Kidney (tissue), 14 donors: ENCODE results near the gene TENM4. TPM values are rescaled to one million over a fixed set of nuclear protein-coding genes. Genes with fewer than 3 reads are reported as not detected.

Source experiments
- DNase-seq, 5 donors: peaks; one replicate each; pipeline ENCODE4 v3.0.0-alpha.2; 2013 to 2020
- FAIRE-seq: peaks from 2 replicates; lab custom pipeline; 2012; peaks lifted over from hg19 to GRCh38; lab: Jason Lieb, UNC
- H3K27ac ChIP-seq, 2 donors: one replicate each; pipeline ENCODE4 v1.7.0; 2013; ENCODE audit warnings: low read depth in 2 of 2, low read length in 2 of 2, inconsistent platforms in 1 of 2
- H3K27me3 ChIP-seq: one replicate; pipeline ENCODE4 v1.7.1; 2013; ENCODE audit warnings: low read length, inconsistent platforms; ENCODE audit not compliant: control insufficient read depth, insufficient read depth
- H3K36me3 ChIP-seq, 3 donors: one replicate each; pipeline versions ENCODE4 v1.7.0 to v1.7.1; 2013; ENCODE audit warnings: low read length in 3 of 3, control low read depth in 1 of 3, inconsistent platforms in 1 of 3; ENCODE audit not compliant: insufficient read depth in 3 of 3, control insufficient read depth in 2 of 3
- H3K4me1 ChIP-seq, 3 donors: one replicate each; pipeline versions ENCODE4 v1.7.0 to v1.7.1; 2013; ENCODE audit warnings: low read length in 3 of 3, inconsistent platforms in 1 of 3, low read depth in 1 of 3; ENCODE audit not compliant: control insufficient read depth in 2 of 3, insufficient read depth in 2 of 3
- H3K4me3 ChIP-seq, 3 donors: one replicate each; pipeline versions ENCODE4 v1.7.0 to v1.8.1; 2013; ENCODE audit warnings: low read length in 3 of 3, control low read depth in 1 of 3, inconsistent platforms in 1 of 3
- H3K9ac ChIP-seq, 3 donors: one replicate each; pipeline versions ENCODE4 v1.7.0 to v1.7.1; 2013; ENCODE audit warnings: low read length in 3 of 3, control low read depth in 1 of 3, inconsistent platforms in 1 of 3
- H3K9me3 ChIP-seq, 3 donors: one replicate each; pipeline versions ENCODE4 v1.7.0 to v1.7.1; 2013; ENCODE audit warnings: low read length in 3 of 3, control low read depth in 1 of 3, inconsistent platforms in 1 of 3; ENCODE audit not compliant: control insufficient read depth in 2 of 3, insufficient read depth in 1 of 3
- intact Hi-C: fragments of 100-400 bp; cut with DNase I; formaldehyde crosslinking; loops from one replicate; pipeline ENCODE4 v1.11.1; 2022
- polyA plus RNA-seq: library from polyadenylated mRNA; stranded (reverse); fragments of 350-450 nt; fragmentation: Illumina TruSeq; extraction: RNeasy Lipid Tissue Mini Kit (QIAGEN cat#74804); gene quantifications from one replicate; pipeline ENCODE4 v1.2.3, GENCODE V29; 2014; ENCODE audit warnings: low read depth, low replicate concordance; ENCODE audit not compliant: insufficient read depth
- total RNA-seq: library from RNA; stranded (reverse); fragmentation: NEBNext Ultra II Directional; extraction: Animal tissue kit (Norgen Biotek cat#: 25700); gene quantifications from one replicate; pipeline ENCODE4 v1.2.1, GENCODE V29; 2021
- TF ChIP-seq, protein P1 (sequence below): IDR thresholded peaks from 3 replicates; pipeline ENCODE4 v1.5.1; 2012; ENCODE audit warnings: mild to moderate bottlenecking, moderate library complexity, borderline replicate concordance; ENCODE audit not compliant: insufficient read depth; ENCODE audit errors: extremely low read depth
- donor health status: control.
- donor health status: control.
- donor health status: control.
- donor health status: control.
- donor health status: control.
- donor health status: DM: yes; HTN: yes; CAD: no.
- donor health status: Normal renal cell carcinoma (clear cell type).

The TENM4 gene
- total and polyA plus RNA-seq, 2 donors from 2014 or later, result 0.34 to 31.0 TPM

GRCh38 chr11:79199729-79200354, 241.0 kb downstream of the TENM4 start:
- intact Hi-C loops, result no loop called here
- DNase-seq (no peak), FAIRE-seq (no peak)
- no peak overlapping the region for H3K9ac ChIP-seq
- TF ChIP-seq, protein P1, sequence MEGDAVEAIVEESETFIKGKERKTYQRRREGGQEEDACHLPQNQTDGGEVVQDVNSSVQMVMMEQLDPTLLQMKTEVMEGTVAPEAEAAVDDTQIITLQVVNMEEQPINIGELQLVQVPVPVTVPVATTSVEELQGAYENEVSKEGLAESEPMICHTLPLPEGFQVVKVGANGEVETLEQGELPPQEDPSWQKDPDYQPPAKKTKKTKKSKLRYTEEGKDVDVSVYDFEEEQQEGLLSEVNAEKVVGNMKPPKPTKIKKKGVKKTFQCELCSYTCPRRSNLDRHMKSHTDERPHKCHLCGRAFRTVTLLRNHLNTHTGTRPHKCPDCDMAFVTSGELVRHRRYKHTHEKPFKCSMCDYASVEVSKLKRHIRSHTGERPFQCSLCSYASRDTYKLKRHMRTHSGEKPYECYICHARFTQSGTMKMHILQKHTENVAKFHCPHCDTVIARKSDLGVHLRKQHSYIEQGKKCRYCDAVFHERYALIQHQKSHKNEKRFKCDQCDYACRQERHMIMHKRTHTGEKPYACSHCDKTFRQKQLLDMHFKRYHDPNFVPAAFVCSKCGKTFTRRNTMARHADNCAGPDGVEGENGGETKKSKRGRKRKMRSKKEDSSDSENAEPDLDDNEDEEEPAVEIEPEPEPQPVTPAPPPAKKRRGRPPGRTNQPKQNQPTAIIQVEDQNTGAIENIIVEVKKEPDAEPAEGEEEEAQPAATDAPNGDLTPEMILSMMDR, result no peak
- no peaks in the 10 kb centered on the region for H3K27me3 ChIP-seq
- no peaks in the 10 kb centered on the region for H3K4me1 ChIP-seq
- H3K4me3 ChIP-seq, result no peak overlapping the region
- H3K36me3 ChIP-seq, result no peaks in the 10 kb centered on the region
- no peak overlapping the region for H3K27ac ChIP-seq
- no peaks in the 10 kb centered on the region for H3K9me3 ChIP-seq

GRCh38 chr11:79198898-79199250, 242.0 kb downstream of the TENM4 start:
- no peak overlapping the region for H3K27ac ChIP-seq
- no peaks in the 10 kb centered on the region for H3K4me1 ChIP-seq
- no peak for FAIRE-seq
- H3K4me3 ChIP-seq, result no peak overlapping the region
- no peak overlapping the region for H3K9ac ChIP-seq
- no peaks in the 10 kb centered on the region for H3K9me3 ChIP-seq
- TF ChIP-seq, protein P1, result no peak
- intact Hi-C loops, result no loop called here
- no peaks in the 10 kb centered on the region for H3K36me3 ChIP-seq
- DNase-seq, result no peak
- H3K27me3 ChIP-seq, result no peaks in the 10 kb centered on the region

DNA sequence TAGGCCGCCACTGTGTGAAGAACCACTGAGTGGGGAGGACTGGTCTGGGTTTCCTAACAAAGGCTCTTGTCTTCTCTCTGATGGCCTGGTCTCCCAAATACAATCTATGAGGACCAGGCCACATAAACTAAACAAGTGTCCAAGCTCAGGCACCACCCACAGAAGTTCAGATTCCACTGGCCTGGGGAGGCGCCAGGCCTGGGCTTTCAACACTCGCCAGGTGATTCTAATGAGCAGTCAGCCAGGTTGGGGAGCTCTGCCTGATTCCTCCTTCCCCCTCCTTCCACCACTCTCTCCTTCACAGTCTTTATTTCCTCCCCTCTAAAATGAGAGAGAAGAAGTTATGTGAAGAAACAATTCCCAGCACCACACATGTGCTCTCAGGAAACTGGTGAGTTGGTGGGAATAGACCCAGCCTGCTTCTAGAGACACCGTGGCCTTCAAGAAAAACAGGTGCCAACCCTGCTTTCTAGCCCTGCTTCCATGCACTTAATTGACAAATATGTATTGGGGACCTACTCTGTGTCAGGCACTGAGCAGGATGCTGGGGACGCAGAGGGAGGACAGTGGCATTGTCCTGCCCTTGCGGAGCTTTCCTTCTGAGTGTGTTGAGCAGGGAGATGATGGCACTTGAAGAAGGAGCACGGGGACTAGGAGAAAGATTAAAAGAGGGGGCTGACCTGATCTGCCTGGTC, 242.5 kb downstream of the TENM4 start:
- Histone ChIP-seq H3K4me3 (no peak overlapping the region), H3K27me3 (no peaks in the 10 kb centered on the region), H3K27ac (no peak overlapping the region), H3K9ac (no peak overlapping the region), H3K9me3 (no peaks in the 10 kb centered on the region), H3K4me1 (no peaks in the 10 kb centered on the region), H3K36me3 (no peaks in the 10 kb centered on the region)
- no peak for FAIRE-seq
- intact Hi-C loops, result no loop called here
- TF ChIP-seq, protein P1, result no peak
- DNase-seq, result no peak
